ENCODE data around the gene GKAP1. TPM values are rescaled to one million over a fixed set of nuclear protein-coding genes. Genes with fewer than 3 reads are reported as not detected.
A peak's percentile ranks its signal among the peaks of the same experiment; 100 is the strongest.
"Not testable (repeated sequence)": the region's sequence is repeated elsewhere in the genome, so short reads cannot be mapped to it uniquely, and the experiment has no call there.

The GKAP1 gene
- total RNA-seq, 1 experiment from 2014 or later: 6.0 TPM

- intact Hi-C loops (cut with micrococcal nuclease; ENCODE audit: unreplicated experiment): loop anchor here (5.0 kb wide), 1 partner anchor 215 kb away; the partner anchor contains the start of gene KIF27
- CTCF ChIA-PET: no interaction called here
These were observed 110.1 kb downstream of the GKAP1 start for GRCh38 chr9:83707518-83707767.

DNA sequence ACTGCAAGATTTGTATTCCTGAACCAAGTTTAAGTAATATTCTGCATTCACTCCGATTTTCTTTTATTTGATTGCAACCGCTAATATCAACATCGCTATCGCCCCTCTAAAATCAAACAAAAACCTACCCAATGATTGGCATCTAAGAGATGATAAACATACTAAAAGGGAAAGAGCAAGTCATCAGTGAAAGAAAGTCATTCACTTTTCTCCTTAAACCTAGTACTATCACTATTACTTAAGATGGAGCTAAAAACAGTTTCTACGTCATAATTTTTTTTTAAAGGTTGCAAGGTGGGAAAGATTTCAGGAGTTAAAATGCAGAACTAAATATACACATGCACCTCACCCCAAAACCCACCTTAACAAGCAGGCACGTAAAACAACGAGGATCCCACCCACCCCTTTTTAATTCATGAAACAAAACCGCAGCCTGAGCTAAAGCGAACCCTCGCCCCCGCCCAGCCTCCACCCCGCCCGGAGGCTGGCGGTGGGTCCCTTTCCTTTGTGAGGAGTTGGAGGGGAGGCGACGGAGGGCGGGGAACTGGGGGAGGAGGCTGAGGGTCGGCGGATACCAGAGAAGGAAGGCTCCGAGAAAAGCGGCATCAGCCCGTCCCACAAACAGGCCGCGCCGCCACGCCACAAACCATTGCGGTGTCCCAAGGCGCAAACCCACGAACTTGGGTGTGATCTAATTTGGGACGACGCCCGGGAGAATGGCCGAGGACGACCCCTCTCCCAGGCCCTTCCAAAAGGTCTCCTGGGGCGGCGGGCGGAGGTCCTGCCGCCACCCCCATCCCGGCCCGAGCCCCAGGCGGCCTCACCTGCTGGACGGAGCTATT lies 110.7 kb downstream of the GKAP1 start:
- ChIA-PET POLR2A (ENCODE audit: low non-redundant PET) (interaction anchor here (0.5 kb wide), 1 partner anchor 8 kb away, joined by 5 read pairs; no protein-coding TSS in a partner anchor), CTCF (no interaction called here)
- peaks cover 8% of the 10 kb centered on the region for H3K9me3 ChIP-seq (ENCODE audit: low read depth, low read length, poor library complexity, severe bottlenecking)
- peak overlapping the region; percentile 100 for H3K27ac ChIP-seq (ENCODE audit: low read depth, low read length, poor library complexity, severe bottlenecking)
- H3K36me3 ChIP-seq (ENCODE audit: insufficient read depth, low read length, poor library complexity, severe bottlenecking): no peaks in the 10 kb centered on the region
- peak; percentile 80 for DNase-seq (ENCODE audit: low spot score)
- TF ChIP-seq EZH2 (IDR thresholded peaks at IDR 0.05; ENCODE audit: borderline replicate concordance, low read depth, low read length, poor library complexity, severe bottlenecking): no peak
- TF ChIP-seq, protein P1, sequence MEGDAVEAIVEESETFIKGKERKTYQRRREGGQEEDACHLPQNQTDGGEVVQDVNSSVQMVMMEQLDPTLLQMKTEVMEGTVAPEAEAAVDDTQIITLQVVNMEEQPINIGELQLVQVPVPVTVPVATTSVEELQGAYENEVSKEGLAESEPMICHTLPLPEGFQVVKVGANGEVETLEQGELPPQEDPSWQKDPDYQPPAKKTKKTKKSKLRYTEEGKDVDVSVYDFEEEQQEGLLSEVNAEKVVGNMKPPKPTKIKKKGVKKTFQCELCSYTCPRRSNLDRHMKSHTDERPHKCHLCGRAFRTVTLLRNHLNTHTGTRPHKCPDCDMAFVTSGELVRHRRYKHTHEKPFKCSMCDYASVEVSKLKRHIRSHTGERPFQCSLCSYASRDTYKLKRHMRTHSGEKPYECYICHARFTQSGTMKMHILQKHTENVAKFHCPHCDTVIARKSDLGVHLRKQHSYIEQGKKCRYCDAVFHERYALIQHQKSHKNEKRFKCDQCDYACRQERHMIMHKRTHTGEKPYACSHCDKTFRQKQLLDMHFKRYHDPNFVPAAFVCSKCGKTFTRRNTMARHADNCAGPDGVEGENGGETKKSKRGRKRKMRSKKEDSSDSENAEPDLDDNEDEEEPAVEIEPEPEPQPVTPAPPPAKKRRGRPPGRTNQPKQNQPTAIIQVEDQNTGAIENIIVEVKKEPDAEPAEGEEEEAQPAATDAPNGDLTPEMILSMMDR (conservative IDR thresholded peaks at IDR 0.05; ENCODE audit: low read depth, low read length): no peak
- BruUV-seq (replicated peaks): no TSS peak
- intact Hi-C loops (cut with micrococcal nuclease; ENCODE audit: unreplicated experiment): loop anchor here (5.0 kb wide), 1 partner anchor 215 kb away; the partner anchor contains the start of gene KIF27
- H3K4me3 ChIP-seq (ENCODE audit: low read depth, low read length, poor library complexity, severe bottlenecking): peak overlapping the region; percentile 95
- H3K4me1 ChIP-seq (ENCODE audit: insufficient read depth, low read length, poor library complexity, severe bottlenecking): peaks cover 4% of the 10 kb centered on the region
- no peaks in the 10 kb centered on the region for H3K27me3 ChIP-seq (replicated peaks; ENCODE audit: insufficient read depth, low read depth, low read length, poor library complexity)

More at GRCh38 chr9:83707518-83707767, 110.1 kb downstream of the GKAP1 start:
- POLR2A ChIA-PET (ENCODE audit: low non-redundant PET): no interaction called here
- H3K27me3 ChIP-seq (replicated peaks; ENCODE audit: insufficient read depth, low read depth, low read length, poor library complexity): no peaks in the 10 kb centered on the region
- no peak for DNase-seq (ENCODE audit: low spot score)
- TF ChIP-seq, protein P1 (conservative IDR thresholded peaks at IDR 0.05; ENCODE audit: low read depth, low read length): no peak
- no peak for TF ChIP-seq EZH2 (IDR thresholded peaks at IDR 0.05; ENCODE audit: borderline replicate concordance, low read depth, low read length, poor library complexity, severe bottlenecking)
- no peaks in the 10 kb centered on the region for H3K36me3 ChIP-seq (ENCODE audit: insufficient read depth, low read length, poor library complexity, severe bottlenecking)
- H3K9me3 ChIP-seq (ENCODE audit: low read depth, low read length, poor library complexity, severe bottlenecking): peaks cover 8% of the 10 kb centered on the region
- BruUV-seq (replicated peaks): no TSS peak
- H3K4me1 ChIP-seq (ENCODE audit: insufficient read depth, low read length, poor library complexity, severe bottlenecking): no peaks in the 10 kb centered on the region
- H3K4me3 ChIP-seq (ENCODE audit: low read depth, low read length, poor library complexity, severe bottlenecking): peak overlapping the region; percentile 95
- H3K27ac ChIP-seq (ENCODE audit: low read depth, low read length, poor library complexity, severe bottlenecking): peak overlapping the region; percentile 100

- H3K27ac ChIP-seq (ENCODE audit: low read depth, low read length, poor library complexity, severe bottlenecking); H3K36me3 ChIP-seq (ENCODE audit: insufficient read depth, low read length, poor library complexity, severe bottlenecking); H3K4me1 ChIP-seq (ENCODE audit: insufficient read depth, low read length, poor library complexity, severe bottlenecking); BruUV-seq (replicated peaks); H3K9me3 ChIP-seq (ENCODE audit: low read depth, low read length, poor library complexity, severe bottlenecking); CTCF ChIA-PET; DNase-seq (ENCODE audit: low spot score); POLR2A ChIA-PET (ENCODE audit: low non-redundant PET); H3K27me3 ChIP-seq (replicated peaks; ENCODE audit: insufficient read depth, low read depth, low read length, poor library complexity): not testable (repeated sequence)
- intact Hi-C loops (cut with micrococcal nuclease; ENCODE audit: unreplicated experiment): loop anchor here (5.0 kb wide), 1 partner anchor 217 kb away; the partner anchor contains the start of gene KIF27
- peak overlapping the region; percentile 95 for H3K4me3 ChIP-seq (ENCODE audit: low read depth, low read length, poor library complexity, severe bottlenecking)
These were observed 112.3 kb downstream of the GKAP1 start for GRCh38 chr9:83705219-83705651.
